Transverse colon (tissue), 4 donors: ENCODE results near the gene GABRD. TPM values are rescaled to one million over a fixed set of nuclear protein-coding genes. Genes with fewer than 3 reads are reported as not detected.

Source experiments
- DNase-seq: peaks from one replicate; pipeline ENCODE4 v3.0.0-alpha.2; 2019
- H3K27ac ChIP-seq, 4 donors: fragments of 200-600 bp; sonication (generic); 2 replicates each; pipeline ENCODE4 v1.5.1; 2016 to 2018; ENCODE audit warnings: inconsistent platforms in 4 of 4
- H3K27me3 ChIP-seq: fragments of 200-600 bp; sonication (generic); 2 replicates; pipeline ENCODE4 v1.5.1; 2017; ENCODE audit warnings: inconsistent platforms
- H3K36me3 ChIP-seq, 4 donors: fragments of 200-600 bp; sonication (generic); 2 replicates each; pipeline ENCODE4 v1.5.1; 2017 to 2019; ENCODE audit warnings: inconsistent platforms in 4 of 4
- H3K4me1 ChIP-seq, 4 donors: fragments of 200-600 bp; sonication (generic); 2 replicates each; pipeline ENCODE4 v1.5.1; 2017 to 2020; ENCODE audit warnings: inconsistent platforms in 4 of 4
- H3K4me3 ChIP-seq, 4 donors: fragments of 200-600 bp; sonication (generic); 1 replicate in 1 of 4; 2 replicates in 3 of 4; pipeline versions ENCODE4 v1.5.1 to v1.6.1; 2017 to 2019; ENCODE audit warnings: inconsistent platforms in 4 of 4
- H3K9me3 ChIP-seq, 2 donors: fragments of 200-600 bp; sonication (generic); 2 replicates each; pipeline ENCODE4 v1.5.1; 2017 to 2019; ENCODE audit warnings: inconsistent platforms in 2 of 2
- CTCF ChIP-seq, 5 experiments: fragments of 200-600 bp in 3 of 5; fragments of 450-650 bp in 2 of 5; sonication (generic) in 3 of 5; IDR thresholded peaks; 1 replicate in 2 of 5; 2 replicates in 3 of 5; pipeline ENCODE4 v1.5.1; 2016 to 2017; ENCODE audit warnings: antibody characterized with exemption in 5 of 5, inconsistent platforms in 3 of 5, mild to moderate bottlenecking in 2 of 5, moderate library complexity in 1 of 5
- EP300 ChIP-seq: sonication (generic); formaldehyde crosslinking; IDR thresholded peaks from one replicate; pipeline ENCODE4 v1.6.1; 2017; ENCODE audit warnings: antibody characterized with exemption, low read depth
- POLR2A ChIP-seq: fragments of 450-650 bp; IDR thresholded peaks from one replicate; pipeline ENCODE4 v1.6.1; 2016; ENCODE audit warnings: antibody characterized with exemption, mild to moderate bottlenecking, moderate library complexity
- POLR2AphosphoS5 ChIP-seq, 3 donors: sonication (generic); formaldehyde crosslinking; IDR thresholded peaks; one replicate each; pipeline ENCODE4 v1.6.1; 2016; ENCODE audit warnings: antibody characterized with exemption in 3 of 3
- WGBS, 2 donors: methylation state at CpG; one replicate each; pipeline ENCODE4 v1.1.5; 2018; ENCODE audit warnings: low coverage in 1 of 2; 5-methylcytosine and 5-hydroxymethylcytosine counted together
- in situ Hi-C, 4 donors: fragments of 200-750 bp; cut with MboI; loops; one replicate each; pipeline versions ENCODE4 v1.15.0 to v1.15.1; 2017; ENCODE audit warnings: low sequenced_read_pairs in 3 of 4, low pct_ligation_motif_present in 1 of 4, low pct_unique_long_range_greater_than_20kb in 1 of 4
- intact Hi-C: fragments of 100-400 bp; cut with DNase I; formaldehyde crosslinking; loops from one replicate; pipeline ENCODE4 v1.15.1; 2023; ENCODE audit warnings: low total_unique reads
- total RNA-seq, 4 donors: library from RNA; depleted of rRNA; stranded (reverse); fragments of >200 nt; gene quantifications; one replicate each; pipeline ENCODE4 v1.1.0, GENCODE V29; 2016

Gene GABRD
- total RNA-seq, 4 donors from 2014 or later = not detected

- Histone ChIP-seq H3K27ac (peak overlapping the region in 3 of 4 donors; percentile 19 to 51 (median 47)), H3K36me3 (no peaks in the 10 kb centered on the region), H3K4me1 (no peaks in the 10 kb centered on the region), H3K27me3 (peaks cover 30% of the 10 kb centered on the region), H3K4me3 (no peak overlapping the region), H3K9me3 (no peaks in the 10 kb centered on the region)
- no peak for DNase-seq
- WGBS, 2 donors = 52 to 56% methylated on average over 6 to 10 of the region's 10 CpGs
- TF ChIP-seq POLR2A (no peak), POLR2AphosphoS5 (IDR thresholded peaks at IDR 0.05) (no peak)
- intact Hi-C loops (no loop called here), in situ Hi-C loops (no loop called here)
Observed at GRCh38 chr1:1990222-1990621, 28.9 kb upstream of the GABRD start.

GRCh38 chr1:1994536-1994935, 24.6 kb upstream of the GABRD start:
- H3K4me1 ChIP-seq = peaks cover 0 to 3% (median 0%) of the 10 kb centered on the region in 4 donors
- in situ Hi-C loops (no loop called here), intact Hi-C loops (no loop called here)
- no peak overlapping the region for H3K4me3 ChIP-seq
- 75% methylated on average over 8 of the region's 8 CpGs; no CpG with 5 or more reads in 1 of the 2 donors for WGBS, 2 donors
- DNase-seq = no peak
- H3K27me3 ChIP-seq = peaks cover 23% of the 10 kb centered on the region
- no peaks in the 10 kb centered on the region for H3K36me3 ChIP-seq
- H3K27ac ChIP-seq = no peak overlapping the region
- H3K9me3 ChIP-seq = no peaks in the 10 kb centered on the region
- TF ChIP-seq CTCF (IDR thresholded peaks at IDR 0.05) (no peak), POLR2A (no peak), EP300 (no peak), POLR2AphosphoS5 (IDR thresholded peaks at IDR 0.05) (no peak)

GRCh38 chr1:1996207-1996651, 22.9 kb upstream of the GABRD start:
- Histone ChIP-seq H3K27ac (no peak overlapping the region), H3K4me1 (peaks cover 0 to 3% (median 0%) of the 10 kb centered on the region in 4 donors), H3K4me3 (no peak overlapping the region), H3K36me3 (no peaks in the 10 kb centered on the region), H3K9me3 (no peaks in the 10 kb centered on the region), H3K27me3 (peaks cover 35% of the 10 kb centered on the region)
- no peak for DNase-seq
- in situ Hi-C loops = no loop called here
- intact Hi-C loops = no loop called here
- no peak for TF ChIP-seq POLR2A
- no peak for TF ChIP-seq CTCF (IDR thresholded peaks at IDR 0.05)
- TF ChIP-seq POLR2AphosphoS5 (IDR thresholded peaks at IDR 0.05) = no peak
- no peak for TF ChIP-seq EP300
- 55 to 63% methylated on average over 10 to 12 of the region's 12 CpGs for WGBS, 2 donors

GRCh38 chr1:1997576-1997975, 21.6 kb upstream of the GABRD start:
- Histone ChIP-seq H3K36me3 (no peaks in the 10 kb centered on the region), H3K27ac (no peak overlapping the region), H3K27me3 (peaks cover 49% of the 10 kb centered on the region), H3K9me3 (no peaks in the 10 kb centered on the region), H3K4me1 (peaks cover 0 to 3% (median 0%) of the 10 kb centered on the region in 4 donors), H3K4me3 (no peak overlapping the region)
- no peak for DNase-seq
- intact Hi-C loops (no loop called here), in situ Hi-C loops (no loop called here)
- 70 to 72% methylated on average over 6 of the region's 6 CpGs for WGBS, 2 donors
- no peak for TF ChIP-seq POLR2AphosphoS5 (IDR thresholded peaks at IDR 0.05)
- no peak for TF ChIP-seq POLR2A
- TF ChIP-seq CTCF (IDR thresholded peaks at IDR 0.05) = no peak

- in situ Hi-C loops (no loop called here), intact Hi-C loops (no loop called here)
- Histone ChIP-seq H3K4me3 (no peak overlapping the region), H3K27ac (no peak overlapping the region), H3K9me3 (no peaks in the 10 kb centered on the region), H3K4me1 (peaks cover 0 to 8% (median 7%) of the 10 kb centered on the region in 4 donors), H3K36me3 (no peaks in the 10 kb centered on the region), H3K27me3 (peaks cover 73% of the 10 kb centered on the region)
- DNase-seq = no peak
- TF ChIP-seq POLR2AphosphoS5 (IDR thresholded peaks at IDR 0.05) (no peak), EP300 (no peak), POLR2A (no peak)
- 80% methylated on average over 7 of the region's 7 CpGs; no CpG with 5 or more reads in 1 of the 2 donors for WGBS, 2 donors
Observed at GRCh38 chr1:2000432-2000831, 18.7 kb upstream of the GABRD start.
